Nephron progenitor cell (in vitro differentiated cells): Measurements from ENCODE around the gene ABR.

Experiments
- DNase-seq: peaks from one replicate; pipeline ENCODE4 v3.0.0; 2021
- H3K27ac Mint-ChIP-seq: 2 replicates; pipeline ENCODE4 v1.8.0; 2021; ENCODE audit warnings: mild to moderate bottlenecking, moderate library complexity, mixed read lengths
- H3K27me3 Mint-ChIP-seq: 2 replicates; pipeline ENCODE4 v1.8.0; 2021; ENCODE audit warnings: mild to moderate bottlenecking, low read depth, mixed read lengths; ENCODE audit not compliant: poor library complexity
- H3K36me3 Mint-ChIP-seq: 2 replicates; pipeline ENCODE4 v1.8.0; 2021; ENCODE audit warnings: low read depth, mixed read lengths
- H3K4me1 Mint-ChIP-seq: 2 replicates; pipeline ENCODE4 v1.8.0; 2021; ENCODE audit warnings: mixed read lengths
- H3K4me3 Mint-ChIP-seq: 2 replicates; pipeline ENCODE4 v1.8.0; 2021; ENCODE audit warnings: mild to moderate bottlenecking, moderate library complexity, mixed read lengths
- H3K9me3 Mint-ChIP-seq: 2 replicates; pipeline ENCODE4 v1.8.0; 2021; ENCODE audit warnings: mild to moderate bottlenecking, moderate library complexity, mixed read lengths
- CTCF ChIP-seq: fragments of 200-600 bp; sonication (generic); IDR thresholded peaks from 2 replicates; pipeline ENCODE4 v1.5.0; 2021; ENCODE audit warnings: antibody characterized with exemption

The ABR gene

GRCh38 chr17:1033503-1033902 is 146.3 kb downstream of the ABR start:
- Mint-ChIP-seq H3K36me3 (no peaks in the 10 kb centered on the region), H3K4me1 (peaks cover 79% of the 10 kb centered on the region), H3K4me3 (no peak overlapping the region), H3K9me3 (no peaks in the 10 kb centered on the region), H3K27ac (no peak overlapping the region), H3K27me3 (peaks cover 11% of the 10 kb centered on the region)
- no peak for TF ChIP-seq CTCF
- no peak for DNase-seq

GRCh38 chr17:1032391-1032790 is 147.4 kb downstream of the ABR start:
- TF ChIP-seq CTCF, result no peak
- Mint-ChIP-seq H3K4me1 (peaks cover 69% of the 10 kb centered on the region), H3K27ac (no peak overlapping the region), H3K9me3 (no peaks in the 10 kb centered on the region), H3K27me3 (peaks cover 11% of the 10 kb centered on the region), H3K4me3 (no peak overlapping the region), H3K36me3 (no peaks in the 10 kb centered on the region)
- no peak for DNase-seq

DNA sequence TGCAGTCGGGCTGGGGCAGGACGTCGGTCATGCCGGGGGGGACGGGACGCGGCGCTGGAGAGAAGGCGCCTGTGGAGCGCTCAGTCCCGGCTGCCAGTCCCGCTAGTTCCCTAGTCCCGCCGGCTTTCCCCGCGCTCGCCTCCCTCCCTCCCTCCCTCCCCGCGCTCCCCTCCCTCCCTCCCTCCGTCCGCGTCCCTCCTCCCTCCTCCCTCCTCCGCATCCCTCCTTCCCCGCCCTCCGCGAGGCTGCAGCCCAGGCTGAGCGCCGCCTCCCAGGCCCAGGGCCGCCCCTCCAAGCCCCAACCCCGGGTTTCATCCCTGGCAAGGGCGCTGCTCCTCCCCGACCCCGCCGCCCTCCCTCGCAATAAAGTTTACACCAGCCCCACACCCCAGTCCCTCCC is 148.1 kb downstream of the ABR start:
- H3K4me3 Mint-ChIP-seq, result no peak overlapping the region
- H3K36me3 Mint-ChIP-seq, result no peaks in the 10 kb centered on the region

DNA sequence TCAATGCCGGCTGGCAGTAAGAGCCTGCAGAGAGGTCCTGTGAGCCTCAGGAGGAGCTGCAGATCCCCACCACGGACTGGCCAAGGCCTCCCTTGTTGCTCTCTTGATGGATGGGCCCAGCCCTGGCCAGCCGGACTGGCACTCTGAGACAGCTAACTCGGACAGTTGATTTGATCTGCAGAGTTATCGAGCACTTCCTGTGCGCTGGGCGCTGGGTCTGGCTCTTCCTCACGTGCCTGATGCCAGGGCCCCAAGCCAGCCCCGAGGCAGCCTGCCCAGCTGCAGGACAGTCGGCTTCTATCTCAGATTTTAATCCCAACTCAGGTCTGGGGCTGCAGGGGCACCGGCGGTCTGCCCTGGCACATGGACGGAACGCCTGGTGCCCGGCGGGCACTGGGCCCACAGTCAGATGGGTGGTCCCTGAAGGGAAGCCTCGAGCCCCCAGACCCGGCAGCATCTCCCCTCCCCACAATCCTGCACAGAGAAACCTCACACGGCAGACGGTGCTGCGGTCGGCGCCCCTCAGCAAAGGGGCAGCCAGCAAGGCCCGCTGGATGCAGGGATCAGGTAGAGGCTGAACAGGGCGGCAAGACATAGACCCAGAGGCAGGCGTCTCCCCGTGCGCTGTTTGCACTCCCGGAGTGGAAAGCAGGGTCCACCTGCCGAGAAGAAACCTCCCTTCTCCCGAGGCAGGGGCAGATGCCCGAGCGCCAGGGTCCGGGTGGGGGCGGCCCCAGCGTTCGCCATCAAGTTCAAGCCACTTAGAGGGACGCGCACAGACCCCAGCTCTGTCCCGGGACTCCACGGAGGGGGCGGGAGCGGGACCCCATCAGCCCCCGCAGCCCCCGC is 148.9 kb downstream of the ABR start:
- H3K27me3 Mint-ChIP-seq, result peaks cover 6% of the 10 kb centered on the region
- no peaks in the 10 kb centered on the region for H3K9me3 Mint-ChIP-seq
- DNase-seq, result no peak
- H3K36me3 Mint-ChIP-seq, result peaks cover 2% of the 10 kb centered on the region
- peak overlapping the region; percentile 40 for H3K4me3 Mint-ChIP-seq
- H3K27ac Mint-ChIP-seq, result no peak overlapping the region
- peaks cover 57% of the 10 kb centered on the region for H3K4me1 Mint-ChIP-seq
- TF ChIP-seq CTCF, result no peak

More for the DNA sequence above, 148.1 kb downstream of the ABR start:
- no peak for TF ChIP-seq CTCF
- no peak overlapping the region for H3K27ac Mint-ChIP-seq
- peak; percentile 75 for DNase-seq
- peaks cover 9% of the 10 kb centered on the region for H3K27me3 Mint-ChIP-seq
- peaks cover 62% of the 10 kb centered on the region for H3K4me1 Mint-ChIP-seq
- H3K9me3 Mint-ChIP-seq, result no peaks in the 10 kb centered on the region

DNA sequence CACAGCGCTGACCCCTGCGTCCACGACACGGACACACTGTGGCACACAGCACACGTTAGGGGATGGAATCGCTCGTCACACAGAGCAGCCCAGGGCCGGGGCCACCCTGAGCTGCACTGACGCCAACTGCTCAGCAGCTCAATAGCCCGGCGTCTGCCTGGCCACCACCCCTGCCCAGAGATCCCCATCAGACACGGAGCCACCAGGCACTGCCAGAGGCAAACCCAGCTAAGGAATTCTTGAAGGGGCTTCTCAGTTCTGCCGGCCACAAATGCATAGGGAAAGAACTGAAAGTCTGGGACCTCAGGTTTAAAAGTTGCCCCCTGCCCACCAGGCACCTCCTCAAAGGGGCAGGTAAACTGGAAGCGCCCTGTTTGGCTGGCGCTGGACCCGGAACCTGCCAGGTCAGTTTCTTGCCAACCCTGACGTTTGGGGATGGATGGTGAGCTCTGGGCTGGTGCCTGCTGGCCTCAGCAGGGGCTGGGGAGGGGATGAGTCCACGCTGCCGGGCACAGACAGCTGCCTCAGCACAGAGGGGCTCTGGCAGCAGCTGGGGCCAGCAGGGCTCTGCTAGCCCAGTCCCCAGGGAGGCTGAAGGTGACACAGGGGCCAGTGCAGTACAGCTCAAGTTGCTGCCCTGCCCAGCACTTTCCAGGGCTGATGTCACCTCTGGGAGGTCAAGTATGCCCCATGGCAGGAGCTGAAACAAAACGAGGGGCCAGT is 149.7 kb downstream of the ABR start:
- Mint-ChIP-seq H3K36me3 (peaks cover 10% of the 10 kb centered on the region), H3K4me3 (no peak overlapping the region)

More for the DNA sequence above, 149.7 kb downstream of the ABR start:
- Mint-ChIP-seq H3K9me3 (no peaks in the 10 kb centered on the region), H3K27me3 (peaks cover 9% of the 10 kb centered on the region), H3K27ac (no peak overlapping the region), H3K4me1 (peaks cover 59% of the 10 kb centered on the region)
- DNase-seq, result no peak
- TF ChIP-seq CTCF, result no peak
